WTC11 (cell line): ENCODE results near the gene GNG14. TPM values are rescaled to one million over a fixed set of nuclear protein-coding genes. Genes with fewer than 3 reads are reported as not detected.

Experiments used
- ATAC-seq: fragments of 200-7000 bp; cut with Tn5 transposase; 2 replicates; pipeline ENCODE4 v1.10.0; 2021; ENCODE audit warnings: mild to moderate bottlenecking, moderate library complexity
- CTCF ChIA-PET: fragments of 300-600 bp; sonication (Branson Sonifier 250); formaldehyde crosslinking; loops from one replicate; lab custom pipeline; 2021; ENCODE audit warnings: antibody characterized with exemption; lab: Charles Lee
- POLR2A ChIA-PET: fragments of 350-600 bp; sonication (Branson Sonifier 250); formaldehyde crosslinking; loops from one replicate; lab custom pipeline; 2021; ENCODE audit warnings: antibody characterized with exemption; lab: Charles Lee
- DNase-seq: peaks from one replicate; pipeline ENCODE4 v3.0.0; 2021; ENCODE audit warnings: low spot score
- H3K27ac Mint-ChIP-seq: 2 replicates; pipeline ENCODE4 v1.8.0; 2021; ENCODE audit warnings: mixed read lengths
- H3K27me3 Mint-ChIP-seq: 2 replicates; pipeline ENCODE4 v1.8.0; 2021; ENCODE audit warnings: low read depth, mild to moderate bottlenecking, moderate library complexity, mixed read lengths
- H3K36me3 Mint-ChIP-seq: 2 replicates; pipeline ENCODE4 v1.8.0; 2021; ENCODE audit warnings: mixed read lengths
- H3K4me1 Mint-ChIP-seq: 2 replicates; pipeline ENCODE4 v1.8.0; 2022; ENCODE audit warnings: mixed read lengths
- H3K4me3 Mint-ChIP-seq: 2 replicates; pipeline ENCODE4 v1.8.0; 2021; ENCODE audit warnings: mild to moderate bottlenecking, moderate library complexity, mixed read lengths
- H3K9me3 Mint-ChIP-seq: 2 replicates; pipeline ENCODE4 v1.8.0; 2021; ENCODE audit warnings: mixed read lengths
- CBFB ChIP-seq: sonication (generic); formaldehyde crosslinking; IDR thresholded peaks from 2 replicates; pipeline ENCODE4 v1.8.1; 2022; ENCODE audit warnings: mild to moderate bottlenecking, low read depth, missing genetic modification reagents
- FOXP1 ChIP-seq: sonication (generic); formaldehyde crosslinking; IDR thresholded peaks from 2 replicates; pipeline ENCODE4 v1.8.0; 2022; ENCODE audit warnings: missing genetic modification reagents, mild to moderate bottlenecking, moderate library complexity, borderline replicate concordance
- OVOL2 ChIP-seq: fragments of 250-450 bp; sonication (Bioruptor Pico); IDR thresholded peaks from 2 replicates; pipeline ENCODE4 v1.9.0; 2021; ENCODE audit warnings: mild to moderate bottlenecking, borderline replicate concordance
- TEAD1 ChIP-seq: sonication (generic); formaldehyde crosslinking; IDR thresholded peaks from 2 replicates; pipeline ENCODE4 v1.8.0; 2022; ENCODE audit warnings: mild to moderate bottlenecking, missing genetic modification reagents
- TP53 ChIP-seq: sonication (generic); formaldehyde crosslinking; IDR thresholded peaks from 2 replicates; pipeline ENCODE4 v1.8.1; 2023; ENCODE audit warnings: mild to moderate bottlenecking, missing genetic modification reagents
- ZBTB21 ChIP-seq: sonication (generic); formaldehyde crosslinking; IDR thresholded peaks from 2 replicates; pipeline ENCODE4 v1.8.1; 2023; ENCODE audit warnings: mild to moderate bottlenecking, missing genetic modification reagents, borderline replicate concordance
- ZNF121 ChIP-seq: sonication (generic); formaldehyde crosslinking; IDR thresholded peaks from 2 replicates; pipeline ENCODE4 v1.8.0; 2023; ENCODE audit warnings: missing genetic modification reagents
- ZNF263 ChIP-seq: sonication (generic); formaldehyde crosslinking; IDR thresholded peaks from 2 replicates; pipeline ENCODE4 v1.8.1; 2022; ENCODE audit warnings: low read depth, mild to moderate bottlenecking, moderate library complexity, missing genetic modification reagents
- total RNA-seq: library from RNA; stranded (reverse); gene quantifications from 3 replicates; pipeline ENCODE4 v1.2.3, GENCODE V29; 2021
- TF ChIP-seq, protein P1 (sequence below): sonication (generic); formaldehyde crosslinking; IDR thresholded peaks from 2 replicates; pipeline ENCODE4 v1.8.0; 2023; ENCODE audit warnings: missing genetic modification reagents, mild to moderate bottlenecking, borderline replicate concordance
- TF ChIP-seq, protein P2 (sequence below): fragments of 250-450 bp; sonication (Bioruptor Pico); conservative IDR thresholded peaks from 2 replicates; pipeline ENCODE4 v1.9.0; 2021; ENCODE audit warnings: mild to moderate bottlenecking
- TF ChIP-seq, protein P3 (sequence below): fragments of 250-450 bp; sonication (Bioruptor Pico); IDR thresholded peaks from 2 replicates; pipeline ENCODE4 v1.9.0; 2021; ENCODE audit warnings: mild to moderate bottlenecking
- TF ChIP-seq, protein P4 (sequence below): sonication (generic); formaldehyde crosslinking; IDR thresholded peaks from 2 replicates; pipeline ENCODE4 v1.8.1; 2022; ENCODE audit warnings: missing genetic modification reagents, borderline replicate concordance
- TF ChIP-seq, protein P5 (sequence below): fragments of 250-450 bp; sonication (Bioruptor Pico); IDR thresholded peaks from 2 replicates; pipeline ENCODE4 v1.9.0; 2021; ENCODE audit warnings: mild to moderate bottlenecking
- TF ChIP-seq, protein P6 (sequence below): sonication (generic); formaldehyde crosslinking; IDR thresholded peaks from 2 replicates; pipeline ENCODE4 v1.8.0; 2023; ENCODE audit warnings: mild to moderate bottlenecking, missing genetic modification reagents
- TF ChIP-seq, protein P7 (sequence below): sonication (generic); formaldehyde crosslinking; IDR thresholded peaks from 2 replicates; pipeline ENCODE4 v1.8.1; 2023; ENCODE audit warnings: mild to moderate bottlenecking, missing genetic modification reagents
- TF ChIP-seq, protein P8 (sequence below): sonication (generic); formaldehyde crosslinking; IDR thresholded peaks from 2 replicates; pipeline ENCODE4 v1.8.0; 2022; ENCODE audit warnings: mild to moderate bottlenecking, missing genetic modification reagents

The GNG14 gene
- total RNA-seq, 1 experiment from 2014 or later, result not detected

DNA sequence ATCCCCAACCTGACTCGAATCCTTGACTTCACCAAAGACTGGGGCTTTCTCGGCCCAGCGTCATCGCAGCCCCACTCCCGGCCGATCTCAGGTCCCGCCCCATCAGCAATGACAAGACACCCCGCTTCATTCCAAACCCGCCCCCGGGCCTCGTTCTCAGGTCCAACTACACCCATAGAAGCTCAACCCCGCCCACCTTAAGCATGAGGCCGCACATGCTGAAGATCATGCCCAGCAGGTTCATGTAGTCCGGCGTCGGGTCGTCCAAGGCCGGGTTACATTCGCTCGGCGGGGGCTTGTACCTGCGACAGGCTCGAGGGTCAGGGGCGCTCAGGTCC, 18.9 kb upstream of the GNG14 start (continued):
- TF ChIP-seq, protein P1, sequence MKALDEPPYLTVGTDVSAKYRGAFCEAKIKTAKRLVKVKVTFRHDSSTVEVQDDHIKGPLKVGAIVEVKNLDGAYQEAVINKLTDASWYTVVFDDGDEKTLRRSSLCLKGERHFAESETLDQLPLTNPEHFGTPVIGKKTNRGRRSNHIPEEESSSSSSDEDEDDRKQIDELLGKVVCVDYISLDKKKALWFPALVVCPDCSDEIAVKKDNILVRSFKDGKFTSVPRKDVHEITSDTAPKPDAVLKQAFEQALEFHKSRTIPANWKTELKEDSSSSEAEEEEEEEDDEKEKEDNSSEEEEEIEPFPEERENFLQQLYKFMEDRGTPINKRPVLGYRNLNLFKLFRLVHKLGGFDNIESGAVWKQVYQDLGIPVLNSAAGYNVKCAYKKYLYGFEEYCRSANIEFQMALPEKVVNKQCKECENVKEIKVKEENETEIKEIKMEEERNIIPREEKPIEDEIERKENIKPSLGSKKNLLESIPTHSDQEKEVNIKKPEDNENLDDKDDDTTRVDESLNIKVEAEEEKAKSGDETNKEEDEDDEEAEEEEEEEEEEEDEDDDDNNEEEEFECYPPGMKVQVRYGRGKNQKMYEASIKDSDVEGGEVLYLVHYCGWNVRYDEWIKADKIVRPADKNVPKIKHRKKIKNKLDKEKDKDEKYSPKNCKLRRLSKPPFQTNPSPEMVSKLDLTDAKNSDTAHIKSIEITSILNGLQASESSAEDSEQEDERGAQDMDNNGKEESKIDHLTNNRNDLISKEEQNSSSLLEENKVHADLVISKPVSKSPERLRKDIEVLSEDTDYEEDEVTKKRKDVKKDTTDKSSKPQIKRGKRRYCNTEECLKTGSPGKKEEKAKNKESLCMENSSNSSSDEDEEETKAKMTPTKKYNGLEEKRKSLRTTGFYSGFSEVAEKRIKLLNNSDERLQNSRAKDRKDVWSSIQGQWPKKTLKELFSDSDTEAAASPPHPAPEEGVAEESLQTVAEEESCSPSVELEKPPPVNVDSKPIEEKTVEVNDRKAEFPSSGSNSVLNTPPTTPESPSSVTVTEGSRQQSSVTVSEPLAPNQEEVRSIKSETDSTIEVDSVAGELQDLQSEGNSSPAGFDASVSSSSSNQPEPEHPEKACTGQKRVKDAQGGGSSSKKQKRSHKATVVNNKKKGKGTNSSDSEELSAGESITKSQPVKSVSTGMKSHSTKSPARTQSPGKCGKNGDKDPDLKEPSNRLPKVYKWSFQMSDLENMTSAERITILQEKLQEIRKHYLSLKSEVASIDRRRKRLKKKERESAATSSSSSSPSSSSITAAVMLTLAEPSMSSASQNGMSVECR (CRISPR knock-in tag), result no peak
- TF ChIP-seq, protein P2, sequence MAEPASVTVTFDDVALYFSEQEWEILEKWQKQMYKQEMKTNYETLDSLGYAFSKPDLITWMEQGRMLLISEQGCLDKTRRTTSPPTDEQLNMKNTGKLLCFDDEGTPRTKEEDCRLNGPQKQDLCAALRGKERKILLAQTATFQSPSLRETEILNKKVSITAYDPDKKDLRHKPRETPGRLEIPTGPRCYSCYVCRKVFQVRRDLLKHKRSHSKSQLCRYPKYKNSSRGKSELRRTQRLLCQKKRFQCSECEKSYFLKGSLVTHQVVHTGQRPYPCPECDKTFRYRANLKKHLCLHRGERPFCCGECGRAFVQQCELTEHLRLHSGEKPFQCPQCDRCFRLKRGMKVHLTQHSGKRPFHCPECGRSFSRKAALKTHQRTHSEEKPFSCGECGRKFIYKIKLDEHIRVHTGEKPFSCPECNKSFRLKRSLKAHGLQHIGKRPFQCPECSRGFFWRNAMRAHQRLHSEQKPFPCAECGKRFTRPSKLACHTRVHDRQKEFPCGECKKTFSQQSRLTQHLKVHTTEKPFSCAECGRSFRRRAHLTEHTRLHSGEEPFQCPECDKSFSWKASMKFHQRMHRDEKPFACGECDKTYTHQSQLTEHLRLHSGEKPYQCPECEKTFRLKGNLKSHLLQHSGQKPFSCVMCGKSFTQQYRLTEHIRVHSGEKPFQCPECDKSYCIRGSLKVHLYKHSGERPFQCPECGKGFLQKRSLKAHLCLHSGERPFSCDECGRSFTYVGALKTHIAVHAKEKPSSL (CRISPR knock-in tag), result no peak
- TF ChIP-seq, protein P3, sequence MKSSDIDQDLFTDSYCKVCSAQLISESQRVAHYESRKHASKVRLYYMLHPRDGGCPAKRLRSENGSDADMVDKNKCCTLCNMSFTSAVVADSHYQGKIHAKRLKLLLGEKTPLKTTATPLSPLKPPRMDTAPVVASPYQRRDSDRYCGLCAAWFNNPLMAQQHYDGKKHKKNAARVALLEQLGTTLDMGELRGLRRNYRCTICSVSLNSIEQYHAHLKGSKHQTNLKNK (CRISPR knock-in tag), result no peak
- TF ChIP-seq, protein P4, sequence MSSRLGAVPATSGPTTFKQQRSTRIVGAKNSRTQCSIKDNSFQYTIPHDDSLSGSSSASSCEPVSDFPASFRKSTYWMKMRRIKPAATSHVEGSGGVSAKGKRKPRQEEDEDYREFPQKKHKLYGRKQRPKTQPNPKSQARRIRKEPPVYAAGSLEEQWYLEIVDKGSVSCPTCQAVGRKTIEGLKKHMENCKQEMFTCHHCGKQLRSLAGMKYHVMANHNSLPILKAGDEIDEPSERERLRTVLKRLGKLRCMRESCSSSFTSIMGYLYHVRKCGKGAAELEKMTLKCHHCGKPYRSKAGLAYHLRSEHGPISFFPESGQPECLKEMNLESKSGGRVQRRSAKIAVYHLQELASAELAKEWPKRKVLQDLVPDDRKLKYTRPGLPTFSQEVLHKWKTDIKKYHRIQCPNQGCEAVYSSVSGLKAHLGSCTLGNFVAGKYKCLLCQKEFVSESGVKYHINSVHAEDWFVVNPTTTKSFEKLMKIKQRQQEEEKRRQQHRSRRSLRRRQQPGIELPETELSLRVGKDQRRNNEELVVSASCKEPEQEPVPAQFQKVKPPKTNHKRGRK, result no peak
- TF ChIP-seq, protein P5, sequence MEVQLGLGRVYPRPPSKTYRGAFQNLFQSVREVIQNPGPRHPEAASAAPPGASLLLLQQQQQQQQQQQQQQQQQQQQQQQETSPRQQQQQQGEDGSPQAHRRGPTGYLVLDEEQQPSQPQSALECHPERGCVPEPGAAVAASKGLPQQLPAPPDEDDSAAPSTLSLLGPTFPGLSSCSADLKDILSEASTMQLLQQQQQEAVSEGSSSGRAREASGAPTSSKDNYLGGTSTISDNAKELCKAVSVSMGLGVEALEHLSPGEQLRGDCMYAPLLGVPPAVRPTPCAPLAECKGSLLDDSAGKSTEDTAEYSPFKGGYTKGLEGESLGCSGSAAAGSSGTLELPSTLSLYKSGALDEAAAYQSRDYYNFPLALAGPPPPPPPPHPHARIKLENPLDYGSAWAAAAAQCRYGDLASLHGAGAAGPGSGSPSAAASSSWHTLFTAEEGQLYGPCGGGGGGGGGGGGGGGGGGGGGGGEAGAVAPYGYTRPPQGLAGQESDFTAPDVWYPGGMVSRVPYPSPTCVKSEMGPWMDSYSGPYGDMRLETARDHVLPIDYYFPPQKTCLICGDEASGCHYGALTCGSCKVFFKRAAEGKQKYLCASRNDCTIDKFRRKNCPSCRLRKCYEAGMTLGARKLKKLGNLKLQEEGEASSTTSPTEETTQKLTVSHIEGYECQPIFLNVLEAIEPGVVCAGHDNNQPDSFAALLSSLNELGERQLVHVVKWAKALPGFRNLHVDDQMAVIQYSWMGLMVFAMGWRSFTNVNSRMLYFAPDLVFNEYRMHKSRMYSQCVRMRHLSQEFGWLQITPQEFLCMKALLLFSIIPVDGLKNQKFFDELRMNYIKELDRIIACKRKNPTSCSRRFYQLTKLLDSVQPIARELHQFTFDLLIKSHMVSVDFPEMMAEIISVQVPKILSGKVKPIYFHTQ (CRISPR knock-in tag), result no peak
- TF ChIP-seq FOXP1 (CRISPR knock-in tag) (peak; percentile 51; the same call in 1 of the 2 replicates), TP53 (CRISPR knock-in tag) (no peak)
- TF ChIP-seq, all 79 proteins: peak for 5

DNA sequence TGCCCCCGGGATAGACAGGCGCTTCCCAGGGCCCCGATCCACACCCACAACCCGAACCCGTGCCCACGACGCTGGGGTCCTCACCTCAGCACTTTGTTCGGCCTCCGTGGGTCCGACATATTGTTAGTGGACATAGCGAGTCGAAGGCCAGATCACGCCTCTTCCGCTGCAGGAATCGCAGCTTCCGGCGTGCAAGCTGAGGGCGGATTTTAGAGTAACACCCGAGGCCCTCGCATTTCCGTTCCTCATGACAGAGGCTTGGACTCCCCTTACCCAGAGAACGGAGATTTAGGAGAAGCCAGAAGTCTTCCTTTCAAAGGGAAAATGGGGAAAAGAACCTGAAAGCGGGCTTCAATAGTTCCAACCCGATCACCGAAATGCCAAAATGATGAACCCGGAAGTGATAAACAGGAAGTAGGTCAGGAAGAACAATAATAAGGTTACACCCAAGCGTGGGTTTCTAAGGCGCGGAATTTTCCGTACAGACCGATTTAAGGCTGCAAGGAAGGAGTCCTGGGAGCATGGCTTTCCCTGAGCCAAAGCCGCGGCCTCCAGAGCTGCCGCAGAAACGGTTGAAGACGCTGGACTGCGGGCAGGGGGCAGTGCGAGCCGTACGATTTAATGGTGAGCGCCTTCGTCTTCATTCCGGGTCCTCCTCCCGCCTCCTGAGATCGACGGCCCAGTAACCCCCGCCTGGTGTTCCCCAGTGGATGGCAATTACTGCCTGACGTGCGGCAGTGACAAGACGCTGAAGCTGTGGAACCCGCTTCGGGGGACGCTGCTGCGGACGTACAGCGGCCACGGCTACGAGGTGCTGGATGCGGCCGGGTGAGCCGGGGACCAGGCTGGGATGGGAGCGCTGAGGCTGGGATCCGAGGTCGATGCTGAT, 18.3 kb upstream of the GNG14 start:
- no peaks in the 10 kb centered on the region for H3K27me3 Mint-ChIP-seq
- ChIA-PET POLR2A (interaction anchor here (1.2 to 1.4 kb wide), 2 partner anchors 30 to 185 kb away, joined by 3 to 4 read pairs; partner anchors contain the start of gene ZNF709), CTCF (interaction anchor here (1.0 to 3.1 kb wide), 5 partner anchors 12 to 216 kb away, joined by 3 to 22 read pairs (median 3); partner anchors contain the start of gene DHPS)
- ATAC-seq (no peak), DNase-seq (peak; percentile 59)
- peak overlapping the region; percentile 100 for H3K27ac Mint-ChIP-seq
- peak overlapping the region; percentile 98 for H3K4me3 Mint-ChIP-seq
- H3K4me1 Mint-ChIP-seq, result peaks cover 33% of the 10 kb centered on the region
- H3K9me3 Mint-ChIP-seq, result no peaks in the 10 kb centered on the region
- H3K36me3 Mint-ChIP-seq, result peaks cover 18% of the 10 kb centered on the region
- TF ChIP-seq, protein P6, sequence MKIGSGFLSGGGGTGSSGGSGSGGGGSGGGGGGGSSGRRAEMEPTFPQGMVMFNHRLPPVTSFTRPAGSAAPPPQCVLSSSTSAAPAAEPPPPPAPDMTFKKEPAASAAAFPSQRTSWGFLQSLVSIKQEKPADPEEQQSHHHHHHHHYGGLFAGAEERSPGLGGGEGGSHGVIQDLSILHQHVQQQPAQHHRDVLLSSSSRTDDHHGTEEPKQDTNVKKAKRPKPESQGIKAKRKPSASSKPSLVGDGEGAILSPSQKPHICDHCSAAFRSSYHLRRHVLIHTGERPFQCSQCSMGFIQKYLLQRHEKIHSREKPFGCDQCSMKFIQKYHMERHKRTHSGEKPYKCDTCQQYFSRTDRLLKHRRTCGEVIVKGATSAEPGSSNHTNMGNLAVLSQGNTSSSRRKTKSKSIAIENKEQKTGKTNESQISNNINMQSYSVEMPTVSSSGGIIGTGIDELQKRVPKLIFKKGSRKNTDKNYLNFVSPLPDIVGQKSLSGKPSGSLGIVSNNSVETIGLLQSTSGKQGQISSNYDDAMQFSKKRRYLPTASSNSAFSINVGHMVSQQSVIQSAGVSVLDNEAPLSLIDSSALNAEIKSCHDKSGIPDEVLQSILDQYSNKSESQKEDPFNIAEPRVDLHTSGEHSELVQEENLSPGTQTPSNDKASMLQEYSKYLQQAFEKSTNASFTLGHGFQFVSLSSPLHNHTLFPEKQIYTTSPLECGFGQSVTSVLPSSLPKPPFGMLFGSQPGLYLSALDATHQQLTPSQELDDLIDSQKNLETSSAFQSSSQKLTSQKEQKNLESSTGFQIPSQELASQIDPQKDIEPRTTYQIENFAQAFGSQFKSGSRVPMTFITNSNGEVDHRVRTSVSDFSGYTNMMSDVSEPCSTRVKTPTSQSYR, result no peak
- TF ChIP-seq CBFB (CRISPR knock-in tag), result no peak
- TF ChIP-seq ZNF121 (CRISPR knock-in tag), result no peak
- TF ChIP-seq, protein P7, sequence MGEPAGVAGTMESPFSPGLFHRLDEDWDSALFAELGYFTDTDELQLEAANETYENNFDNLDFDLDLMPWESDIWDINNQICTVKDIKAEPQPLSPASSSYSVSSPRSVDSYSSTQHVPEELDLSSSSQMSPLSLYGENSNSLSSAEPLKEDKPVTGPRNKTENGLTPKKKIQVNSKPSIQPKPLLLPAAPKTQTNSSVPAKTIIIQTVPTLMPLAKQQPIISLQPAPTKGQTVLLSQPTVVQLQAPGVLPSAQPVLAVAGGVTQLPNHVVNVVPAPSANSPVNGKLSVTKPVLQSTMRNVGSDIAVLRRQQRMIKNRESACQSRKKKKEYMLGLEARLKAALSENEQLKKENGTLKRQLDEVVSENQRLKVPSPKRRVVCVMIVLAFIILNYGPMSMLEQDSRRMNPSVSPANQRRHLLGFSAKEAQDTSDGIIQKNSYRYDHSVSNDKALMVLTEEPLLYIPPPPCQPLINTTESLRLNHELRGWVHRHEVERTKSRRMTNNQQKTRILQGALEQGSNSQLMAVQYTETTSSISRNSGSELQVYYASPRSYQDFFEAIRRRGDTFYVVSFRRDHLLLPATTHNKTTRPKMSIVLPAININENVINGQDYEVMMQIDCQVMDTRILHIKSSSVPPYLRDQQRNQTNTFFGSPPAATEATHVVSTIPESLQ (CRISPR knock-in tag), result no peak
- TF ChIP-seq, protein P8, sequence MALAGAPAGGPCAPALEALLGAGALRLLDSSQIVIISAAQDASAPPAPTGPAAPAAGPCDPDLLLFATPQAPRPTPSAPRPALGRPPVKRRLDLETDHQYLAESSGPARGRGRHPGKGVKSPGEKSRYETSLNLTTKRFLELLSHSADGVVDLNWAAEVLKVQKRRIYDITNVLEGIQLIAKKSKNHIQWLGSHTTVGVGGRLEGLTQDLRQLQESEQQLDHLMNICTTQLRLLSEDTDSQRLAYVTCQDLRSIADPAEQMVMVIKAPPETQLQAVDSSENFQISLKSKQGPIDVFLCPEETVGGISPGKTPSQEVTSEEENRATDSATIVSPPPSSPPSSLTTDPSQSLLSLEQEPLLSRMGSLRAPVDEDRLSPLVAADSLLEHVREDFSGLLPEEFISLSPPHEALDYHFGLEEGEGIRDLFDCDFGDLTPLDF (CRISPR knock-in tag), result no peak
- no peak for TF ChIP-seq ZNF263 (CRISPR knock-in tag)
- no peak; the same call in 1 of the 2 replicates for TF ChIP-seq TEAD1
- TF ChIP-seq OVOL2 (CRISPR knock-in tag), result no peak
- no peak for TF ChIP-seq ZBTB21 (CRISPR knock-in tag)
